ENCODE results near the gene USE1. TPM values are rescaled to one million over a fixed set of nuclear protein-coding genes. Genes with fewer than 3 reads are reported as not detected.
A peak's percentile ranks its signal among the peaks of the same experiment; 100 is the strongest.

The USE1 gene
- total RNA-seq, 1 experiment from 2014 or later, result 32.5 TPM

- Histone ChIP-seq H3K4me1 (ENCODE audit: insufficient read depth, low read length) (peaks cover under 1% of the 10 kb centered on the region; the same call in 1 of the 2 replicates), H3K27me3 (ENCODE audit: low read length) (no peaks in the 10 kb centered on the region), H4K20me1 (ENCODE audit: low read length) (no peaks in the 10 kb centered on the region), H3K4me2 (ENCODE audit: low read length) (no peak overlapping the region), H3K9me2 (replicated peaks; ENCODE audit: low read length) (no peaks in the 10 kb centered on the region), H3K4me3 (ENCODE audit: low read length) (no peak overlapping the region), H3K36me3 (ENCODE audit: low read depth, low read length) (no peaks in the 10 kb centered on the region), H3K79me2 (ENCODE audit: low read length) (0 out of 2 replicates have a peak, but pooled peaks cover 6% of the 10 kb centered on the region), H3F3A (ENCODE audit: low read length, unreplicated experiment) (no peaks in the 10 kb centered on the region), H3K27ac (ENCODE audit: low read length) (no peak overlapping the region), H2AFZ (ENCODE audit: low read length) (no peak overlapping the region), H3K9ac (ENCODE audit: low read length) (no peak overlapping the region), H3K9me3 (ENCODE audit: low read length) (no peaks in the 10 kb centered on the region)
- ChIA-PET POLR2A (ENCODE audit: unreplicated experiment) (no interaction called here), CTCF (interaction anchor here (0.6 kb wide), 1 partner anchor 18 kb away, joined by 4 read pairs; no protein-coding TSS in a partner anchor)
- no peak for ATAC-seq
- no TSS peak for BruUV-seq (replicated peaks)
- intact Hi-C loops (cut with micrococcal nuclease), result no loop called here
- DNase-seq, result no peak
- TF ChIP-seq CTCF (conservative IDR thresholded peaks at IDR 0.05; ENCODE audit: low read depth, low read length), result no peak
- no peak for TF ChIP-seq EZH2 (IDR thresholded peaks at IDR 0.05; ENCODE audit: low read length, unreplicated experiment)
- TF ChIP-seq EZH2phosphoT487 (IDR thresholded peaks at IDR 0.05; ENCODE audit: borderline replicate concordance, low read length), result no peak
Measured at GRCh38 chr19:17225053-17225452, 9.9 kb downstream of the USE1 start.

- DNase-seq (peak; percentile 98), ATAC-seq (peak; percentile 95)
- H3K4me2 ChIP-seq (ENCODE audit: low read length), result peak within 1 kb of the TSS; percentile 89
- no peaks in the 10 kb centered on the region for H3F3A ChIP-seq (ENCODE audit: low read length, unreplicated experiment)
- intact Hi-C loops (cut with micrococcal nuclease), result no loop called here
- ChIA-PET POLR2A (ENCODE audit: unreplicated experiment) (interaction anchor here (0.5 to 0.7 kb wide), 3 partner anchors 11 to 527 kb away, joined by 3 to 12 read pairs (median 3); partner anchors contain the start of gene USE1), CTCF (interaction anchor here (1.3 kb wide), 1 partner anchor 11 kb away, joined by 5 read pairs; the partner anchor contains the start of gene USE1)
- no peaks in the 10 kb centered on the region for H3K9me3 ChIP-seq (ENCODE audit: low read length)
- H3K9me2 ChIP-seq (replicated peaks; ENCODE audit: low read length), result no peaks in the 10 kb centered on the region
- H3K9ac ChIP-seq (ENCODE audit: low read length), result peak within 1 kb of the TSS; percentile 81
- peak within 1 kb of the TSS; percentile 98 for H2AFZ ChIP-seq (ENCODE audit: low read length)
- no peaks in the 10 kb centered on the region; the same call in 1 of the 2 replicates for H3K4me1 ChIP-seq (ENCODE audit: insufficient read depth, low read length)
- H3K36me3 ChIP-seq (ENCODE audit: low read depth, low read length), result peaks cover 5% of the 10 kb centered on the region; the same call in 1 of the 2 replicates
- no peaks in the 10 kb centered on the region for H3K27me3 ChIP-seq (ENCODE audit: low read length)
- TF ChIP-seq EZH2phosphoT487 (IDR thresholded peaks at IDR 0.05; ENCODE audit: borderline replicate concordance, low read length) (no peak), EZH2 (IDR thresholded peaks at IDR 0.05; ENCODE audit: low read length, unreplicated experiment) (no peak)
- BruUV-seq (replicated peaks), result no TSS peak
- no peaks in the 10 kb centered on the region for H4K20me1 ChIP-seq (ENCODE audit: low read length)
- peak within 1 kb of the TSS; percentile 59 for H3K27ac ChIP-seq (ENCODE audit: low read length)
- 0 out of 2 replicates have a peak, but pooled peaks cover 6% of the 10 kb centered on the region for H3K79me2 ChIP-seq (ENCODE audit: low read length)
- H3K4me3 ChIP-seq (ENCODE audit: low read length), result peak within 1 kb of the TSS; percentile 83
Measured at GRCh38 chr19:17226002-17226933, 11.1 kb downstream of the USE1 start, which contains the start of gene OCEL1. TSS of gene OCEL1 (plus strand) at chr19:17226226. CDS start at chr19:17226248, 22 bp downstream.

- H3K9ac ChIP-seq (ENCODE audit: low read length), result no peak overlapping the region
Measured at GRCh38 chr19:17227798-17228367, 12.7 kb downstream of the USE1 start.

More at GRCh38 chr19:17227798-17228367, 12.7 kb downstream of the USE1 start:
- no TSS peak for BruUV-seq (replicated peaks)
- Histone ChIP-seq H3F3A (ENCODE audit: low read length, unreplicated experiment) (no peaks in the 10 kb centered on the region), H3K9me2 (replicated peaks; ENCODE audit: low read length) (no peaks in the 10 kb centered on the region), H3K36me3 (ENCODE audit: low read depth, low read length) (peaks cover 11% of the 10 kb centered on the region; the same call in 1 of the 2 replicates), H3K27ac (ENCODE audit: low read length) (no peak overlapping the region), H3K4me1 (ENCODE audit: insufficient read depth, low read length) (no peaks in the 10 kb centered on the region; the same call in 1 of the 2 replicates), H4K20me1 (ENCODE audit: low read length) (no peaks in the 10 kb centered on the region), H3K4me3 (ENCODE audit: low read length) (no peak overlapping the region), H3K9me3 (ENCODE audit: low read length) (no peaks in the 10 kb centered on the region), H3K79me2 (ENCODE audit: low read length) (0 out of 2 replicates have a peak, but pooled peaks cover 6% of the 10 kb centered on the region), H3K4me2 (ENCODE audit: low read length) (no peak overlapping the region), H3K27me3 (ENCODE audit: low read length) (no peaks in the 10 kb centered on the region), H2AFZ (ENCODE audit: low read length) (no peak overlapping the region)
- CTCF ChIA-PET, result no interaction called here
- ATAC-seq, result no peak
- POLR2A ChIA-PET (ENCODE audit: unreplicated experiment), result no interaction called here
- intact Hi-C loops (cut with micrococcal nuclease), result no loop called here
- DNase-seq, result no peak
- no peak for TF ChIP-seq CTCF (conservative IDR thresholded peaks at IDR 0.05; ENCODE audit: low read depth, low read length)
- TF ChIP-seq EZH2 (IDR thresholded peaks at IDR 0.05; ENCODE audit: low read length, unreplicated experiment), result no peak
- no peak for TF ChIP-seq EZH2phosphoT487 (IDR thresholded peaks at IDR 0.05; ENCODE audit: borderline replicate concordance, low read length)

Measured in PC-3 (cell line).